HAP-1 (cell line): Measurements from ENCODE around the gene CCDC172.
A peak's percentile ranks its signal among the peaks of the same experiment; 100 is the strongest.
"Not testable (repeated sequence)": the region's sequence is repeated elsewhere in the genome, so short reads cannot be mapped to it uniquely, and the experiment has no call there.

Experiments used
- DNase-seq, 2 experiments: peaks; one replicate each; pipeline ENCODE4 v3.0.0-alpha.2; 2016 to 2020; ENCODE audit warnings: low spot score in 2 of 2
- H3K27me3 ChIP-seq: fragments of 250-450 bp; sonication (Bioruptor Pico); 2 replicates; pipeline ENCODE4 v1.5.1; 2020; ENCODE audit warnings: low read depth, mild to moderate bottlenecking, moderate library complexity
- H3K36me3 ChIP-seq: fragments of 250-450 bp; sonication (Bioruptor Pico); replicated peaks from 2 replicates; pipeline ENCODE4 v1.5.1; 2020; ENCODE audit warnings: mild to moderate bottlenecking
- H3K4me1 ChIP-seq: fragments of 250-450 bp; sonication (Bioruptor Pico); 2 replicates; pipeline ENCODE4 v1.5.1; 2020; ENCODE audit warnings: mild to moderate bottlenecking
- H3K4me3 ChIP-seq: fragments of 250-450 bp; sonication (Bioruptor Pico); 2 replicates; pipeline ENCODE4 v1.5.1; 2020; ENCODE audit warnings: mild to moderate bottlenecking, moderate library complexity
- H3K9me3 ChIP-seq: fragments of 250-450 bp; sonication (Bioruptor Pico); 2 replicates; pipeline ENCODE4 v1.5.1; 2020; ENCODE audit warnings: mild to moderate bottlenecking, moderate library complexity
- in situ Hi-C: fragments of 300-500 bp; cut with MboI; formaldehyde crosslinking; loops from 3 replicates; pipeline ENCODE4 v1.14.3; 2020; ENCODE audit warnings: low sequenced_read_pairs, inconsistent platforms, mixed read lengths

The CCDC172 gene

GRCh38 chr10:116371737-116372136 is 47.5 kb downstream of the CCDC172 start:
- Histone ChIP-seq H3K4me3 (no peak overlapping the region), H3K27me3 (no peaks in the 10 kb centered on the region), H3K4me1 (no peaks in the 10 kb centered on the region), H3K9me3 (no peaks in the 10 kb centered on the region), H3K36me3 (no peaks in the 10 kb centered on the region)
- DNase-seq: no peak
- in situ Hi-C loops: no loop called here

DNA sequence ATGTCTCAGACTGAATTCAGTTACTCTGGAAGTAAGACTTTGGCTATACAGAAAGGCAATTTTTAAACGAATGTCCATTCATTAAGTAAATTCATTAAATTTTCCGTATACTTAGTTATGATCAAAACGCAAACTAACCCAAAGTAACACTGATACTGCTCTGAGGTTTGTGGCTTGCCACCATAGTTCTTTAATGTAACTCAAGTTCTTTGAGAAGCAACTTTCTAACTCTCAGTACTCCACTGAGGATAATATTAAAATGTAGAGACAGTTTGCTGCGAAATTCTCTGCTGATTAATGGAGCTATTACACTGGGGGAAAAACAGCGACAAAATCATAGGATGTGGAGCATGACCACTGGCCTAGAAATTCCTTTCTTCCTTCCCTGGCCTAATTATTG is 58.0 kb downstream of the CCDC172 start:
- no peaks in the 10 kb centered on the region for H3K4me1 ChIP-seq
- H3K4me3 ChIP-seq: no peak overlapping the region
- in situ Hi-C loops: no loop called here
- DNase-seq: no peak
- peaks cover 15% of the 10 kb centered on the region for H3K27me3 ChIP-seq
- no peaks in the 10 kb centered on the region for H3K9me3 ChIP-seq
- no peaks in the 10 kb centered on the region for H3K36me3 ChIP-seq

GRCh38 chr10:116385311-116385710 is 61.1 kb downstream of the CCDC172 start:
- Histone ChIP-seq H3K36me3 (no peaks in the 10 kb centered on the region), H3K9me3 (no peaks in the 10 kb centered on the region), H3K27me3 (peaks cover 14% of the 10 kb centered on the region), H3K4me1 (no peaks in the 10 kb centered on the region), H3K4me3 (no peak overlapping the region)
- in situ Hi-C loops: no loop called here
- DNase-seq: no peak

DNA sequence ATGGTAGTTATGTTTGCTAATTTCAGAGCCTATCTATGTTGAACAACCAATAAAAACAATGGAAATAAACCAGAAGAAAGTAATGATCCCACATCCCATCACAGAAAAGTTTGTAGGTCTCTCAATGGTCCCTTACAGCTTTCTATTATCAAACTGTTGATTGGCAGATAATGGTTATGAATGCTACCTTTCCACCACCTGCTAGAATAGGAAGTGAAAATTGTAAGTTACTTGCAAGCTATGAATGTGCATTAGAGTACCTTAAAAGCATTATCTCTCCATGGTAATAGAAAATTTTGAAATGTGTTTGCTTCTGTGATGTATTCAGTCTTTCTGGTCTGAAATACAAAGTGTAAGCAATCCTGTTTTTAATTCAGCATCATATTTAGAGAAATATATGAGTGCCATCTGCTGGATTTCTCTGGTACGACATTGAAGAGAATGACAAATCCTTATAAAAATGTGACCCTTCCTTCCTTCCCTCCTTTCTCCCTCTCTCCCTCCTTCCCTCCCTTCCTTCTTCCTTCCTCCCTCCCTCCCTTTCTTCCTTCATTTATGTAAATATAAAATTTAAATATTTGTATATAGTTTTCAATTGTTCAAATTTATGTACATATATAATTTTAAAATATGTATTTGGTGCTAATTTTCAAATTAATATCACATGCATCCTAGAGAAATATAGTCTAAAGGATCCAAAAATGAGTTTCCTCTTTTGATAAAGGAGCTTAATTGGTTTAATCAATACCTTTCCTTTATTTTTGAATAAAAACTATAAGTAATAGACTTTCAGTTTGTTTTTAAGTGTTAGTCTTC is 62.0 kb downstream of the CCDC172 start:
- DNase-seq: peak; percentile 23 to 25
- Histone ChIP-seq H3K4me1 (no peaks in the 10 kb centered on the region), H3K4me3 (no peak overlapping the region), H3K9me3 (no peaks in the 10 kb centered on the region), H3K27me3 (peaks cover 9% of the 10 kb centered on the region), H3K36me3 (no peaks in the 10 kb centered on the region)
- in situ Hi-C loops: no loop called here

GRCh38 chr10:116393246-116393831 is 69.1 kb downstream of the CCDC172 start:
- in situ Hi-C loops: not testable (repeated sequence)

GRCh38 chr10:116395223-116395985 is 71.2 kb downstream of the CCDC172 start:
- Histone ChIP-seq H3K36me3 (no peaks in the 10 kb centered on the region), H3K27me3 (no peaks in the 10 kb centered on the region), H3K4me3 (no peak overlapping the region), H3K9me3 (no peaks in the 10 kb centered on the region), H3K4me1 (no peaks in the 10 kb centered on the region)
- in situ Hi-C loops: no loop called here
- no peak for DNase-seq

More at GRCh38 chr10:116393246-116393831, 69.1 kb downstream of the CCDC172 start:
- not testable (repeated sequence) for H3K9me3 ChIP-seq, H3K4me1 ChIP-seq, H3K36me3 ChIP-seq, DNase-seq, H3K4me3 ChIP-seq, H3K27me3 ChIP-seq

DNA sequence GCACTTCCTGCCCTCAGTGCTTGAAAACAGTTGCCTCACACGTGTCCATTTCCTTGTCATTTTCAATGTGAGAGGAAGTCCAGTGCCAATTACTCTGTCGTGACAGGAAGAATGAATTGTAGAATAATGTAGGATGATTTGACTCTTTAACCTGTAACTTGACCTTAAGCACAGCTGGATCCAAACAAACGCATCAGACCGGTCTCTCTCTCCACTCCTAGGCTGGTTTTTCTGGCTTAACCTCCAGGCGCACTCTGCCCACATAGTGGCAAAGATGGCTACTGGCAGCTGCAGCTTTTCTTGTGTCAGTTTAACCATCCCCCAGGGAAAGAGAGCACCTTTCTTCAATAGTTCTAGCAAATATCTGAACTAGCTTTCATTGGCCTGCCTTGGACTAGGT is 74.0 kb downstream of the CCDC172 start:
- Histone ChIP-seq H3K36me3 (no peaks in the 10 kb centered on the region), H3K4me3 (no peak overlapping the region), H3K9me3 (no peaks in the 10 kb centered on the region), H3K4me1 (no peaks in the 10 kb centered on the region), H3K27me3 (no peaks in the 10 kb centered on the region)
- in situ Hi-C loops: no loop called here
- no peak for DNase-seq

DNA sequence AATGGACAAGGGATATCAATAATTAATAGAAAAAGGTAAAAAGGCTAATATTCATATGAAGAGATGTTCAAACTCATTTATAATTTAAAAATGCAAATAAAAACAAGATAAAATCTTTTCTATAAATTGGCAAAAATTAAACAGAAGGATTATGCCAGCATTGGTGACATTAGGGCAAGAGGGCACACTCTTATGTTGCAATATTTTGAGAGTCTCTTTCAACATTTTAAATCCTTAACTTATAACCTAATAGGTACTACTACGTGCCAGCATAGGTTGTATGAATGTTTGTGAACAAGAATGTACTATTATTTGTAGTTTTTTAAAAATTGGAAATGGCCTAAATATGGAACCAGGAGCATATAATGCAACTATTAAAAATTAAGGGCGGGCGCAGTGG is 78.6 kb downstream of the CCDC172 start:
- H3K4me1 ChIP-seq: no peaks in the 10 kb centered on the region
- no peaks in the 10 kb centered on the region for H3K36me3 ChIP-seq
- no peak for DNase-seq
- no peaks in the 10 kb centered on the region for H3K9me3 ChIP-seq
- in situ Hi-C loops: no loop called here
- H3K4me3 ChIP-seq: no peak overlapping the region
- H3K27me3 ChIP-seq: peaks cover 3% of the 10 kb centered on the region; the same call in 1 of the 2 replicates

GRCh38 chr10:116403740-116404250 is 79.5 kb downstream of the CCDC172 start:
- in situ Hi-C loops: no loop called here
- H3K27me3 ChIP-seq: peaks cover 3% of the 10 kb centered on the region; the same call in 1 of the 2 replicates
- no peak overlapping the region for H3K4me3 ChIP-seq
- H3K9me3 ChIP-seq: no peaks in the 10 kb centered on the region
- no peaks in the 10 kb centered on the region for H3K4me1 ChIP-seq
- H3K36me3 ChIP-seq: no peaks in the 10 kb centered on the region
- no peak for DNase-seq

GRCh38 chr10:116408719-116409118 is 84.5 kb downstream of the CCDC172 start:
- in situ Hi-C loops: no loop called here
- H3K4me1 ChIP-seq: no peaks in the 10 kb centered on the region
- no peaks in the 10 kb centered on the region for H3K36me3 ChIP-seq
- H3K9me3 ChIP-seq: no peaks in the 10 kb centered on the region
- H3K4me3 ChIP-seq: no peak overlapping the region
- peaks cover 3% of the 10 kb centered on the region for H3K27me3 ChIP-seq
- no peak for DNase-seq

DNA sequence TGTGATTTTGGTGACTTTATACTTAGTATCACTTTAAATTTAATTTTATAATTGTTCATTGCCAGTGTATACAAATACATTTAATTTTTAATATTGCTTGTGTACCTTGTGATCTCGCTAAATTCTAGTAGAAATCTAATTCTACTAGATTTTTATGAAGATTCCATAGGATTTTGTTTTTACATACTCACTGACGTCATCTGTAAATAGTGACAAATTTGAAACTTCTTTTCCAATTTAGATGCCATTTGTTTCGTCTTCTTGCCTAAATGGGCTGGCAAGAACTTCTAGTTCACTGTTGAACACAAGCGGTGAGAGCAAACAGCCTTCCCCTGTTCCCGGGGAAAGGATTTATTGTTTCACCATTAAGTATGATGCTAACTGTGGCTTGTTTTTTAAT is 86.1 kb downstream of the CCDC172 start:
- Histone ChIP-seq H3K36me3 (no peaks in the 10 kb centered on the region), H3K4me3 (no peak overlapping the region), H3K4me1 (no peaks in the 10 kb centered on the region), H3K27me3 (no peaks in the 10 kb centered on the region; the same call in 1 of the 2 replicates), H3K9me3 (no peaks in the 10 kb centered on the region)
- in situ Hi-C loops: no loop called here
- DNase-seq: no peak

GRCh38 chr10:116417821-116418220 is 93.6 kb downstream of the CCDC172 start:
- Histone ChIP-seq H3K27me3 (peaks cover 2% of the 10 kb centered on the region; the same call in 1 of the 2 replicates), H3K36me3 (no peaks in the 10 kb centered on the region)

GRCh38 chr10:116418389-116418788 is 94.1 kb downstream of the CCDC172 start:
- peaks cover 3% of the 10 kb centered on the region; the same call in 1 of the 2 replicates for H3K27me3 ChIP-seq
- in situ Hi-C loops: no loop called here
- DNase-seq: no peak
- no peaks in the 10 kb centered on the region for H3K36me3 ChIP-seq
- no peaks in the 10 kb centered on the region for H3K4me1 ChIP-seq
- H3K9me3 ChIP-seq: no peaks in the 10 kb centered on the region
- H3K4me3 ChIP-seq: no peak overlapping the region

More at GRCh38 chr10:116417821-116418220, 93.6 kb downstream of the CCDC172 start:
- Histone ChIP-seq H3K4me1 (no peaks in the 10 kb centered on the region), H3K9me3 (no peaks in the 10 kb centered on the region), H3K4me3 (no peak overlapping the region)
- DNase-seq: no peak
- in situ Hi-C loops: no loop called here
